Stimulated activated CD8-positive, alpha-beta memory T cell treated with anti-CD3 and anti-CD28 coated beads, Interleukin-2, amount 100 ng/mL, for 48 hours (primary cell): ENCODE measurements around the gene PKP1.
"Not testable (repeated sequence)": the region's sequence is repeated elsewhere in the genome, so short reads cannot be mapped to it uniquely, and the experiment has no call there.

ENCODE experiments used
- DNase-seq, 2 donors: peaks; one replicate each; pipeline ENCODE4 v3.0.0-alpha.2; 2020; ENCODE audit warnings: low read depth in 2 of 2

PKP1 gene

GRCh38 chr1:201282931-201283829 lies at the start of gene PKP1:
TSS of gene PKP1 (plus strand) at chr1:201283506. CDS start at chr1:201283703, 197 bp downstream.
- DNase-seq = peak; percentile 16 to 18

- not testable (repeated sequence) for DNase-seq
These were observed 43.7 kb upstream of the PKP1 start for GRCh38 chr1:201239646-201240045.

GRCh38 chr1:201240171-201240570 lies 43.1 kb upstream of the PKP1 start:
- no peak for DNase-seq

GRCh38 chr1:201241736-201242135 lies 41.6 kb upstream of the PKP1 start:
- no peak for DNase-seq

- no peak for DNase-seq
These were observed 38.2 kb upstream of the PKP1 start for GRCh38 chr1:201245082-201245481.

GRCh38 chr1:201248721-201249559 lies 34.4 kb upstream of the PKP1 start:
- no peak for DNase-seq

GRCh38 chr1:201250326-201251011 lies 32.8 kb upstream of the PKP1 start:
- no peak for DNase-seq

- no peak for DNase-seq
These were observed 31.9 kb upstream of the PKP1 start for GRCh38 chr1:201251411-201251810.

- no peak for DNase-seq
These were observed 31.4 kb upstream of the PKP1 start for GRCh38 chr1:201251851-201252430.

GRCh38 chr1:201252944-201253371 lies 30.3 kb upstream of the PKP1 start:
- no peak for DNase-seq

- DNase-seq = no peak
These were observed 29.9 kb upstream of the PKP1 start for GRCh38 chr1:201253411-201253810.

GRCh38 chr1:201253906-201254624 lies 29.2 kb upstream of the PKP1 start:
- no peak for DNase-seq

- DNase-seq = peak; percentile 55 to 68
These were observed 28.5 kb upstream of the PKP1 start for GRCh38 chr1:201254625-201255478.

GRCh38 chr1:201255479-201256362 lies 27.6 kb upstream of the PKP1 start:
- no peak for DNase-seq

GRCh38 chr1:201258132-201258531 lies 25.2 kb upstream of the PKP1 start:
- DNase-seq = not testable (repeated sequence)

- no peak for DNase-seq
These were observed 24.5 kb upstream of the PKP1 start for GRCh38 chr1:201258763-201259230.

GRCh38 chr1:201259476-201260235 lies 23.6 kb upstream of the PKP1 start:
- no peak for DNase-seq

- DNase-seq = no peak
These were observed 23.1 kb upstream of the PKP1 start for GRCh38 chr1:201260236-201260590.
